H1 (cell line): Measurements from ENCODE around the gene SLC8A1. TPM values are rescaled to one million over a fixed set of nuclear protein-coding genes. Genes with fewer than 3 reads are reported as not detected.

ENCODE experiments used
- CTCF ChIA-PET: fragments of 300-600 bp; sonication (Branson Sonifier 250); formaldehyde crosslinking; loops from one replicate; lab custom pipeline; 2021; ENCODE audit not compliant: partially characterized antibody; lab: Charles Lee
- POLR2A ChIA-PET: fragments of 300-600 bp; sonication (Branson Sonifier 250); formaldehyde crosslinking; loops from one replicate; lab custom pipeline; 2021; ENCODE audit warnings: inconsistent platforms; ENCODE audit not compliant: partially characterized antibody; lab: Charles Lee
- DNase-seq, 2 experiments: peaks; one replicate each; pipeline versions ENCODE4 v3.0.0 to v3.0.0-alpha.2; 2010 to 2022; ENCODE audit warnings: low spot score in 2 of 2, low read depth in 1 of 2, mixed read lengths in 1 of 2
- FAIRE-seq: peaks from 2 replicates; lab custom pipeline; 2011; peaks lifted over from hg19 to GRCh38; lab: Jason Lieb, UNC
- H2AFZ ChIP-seq: 2 replicates; pipeline ENCODE4 v1.8.1; 2012; ENCODE audit warnings: low read length, inconsistent platforms
- H2AK5ac ChIP-seq: 2 replicates; pipeline ENCODE4 v1.6.1; 2013; ENCODE audit warnings: low read depth, low read length
- H2BK120ac ChIP-seq: replicated peaks from 2 replicates; pipeline ENCODE3; 2013; ENCODE audit warnings: low read depth, low read length, inconsistent platforms
- H2BK12ac ChIP-seq: 2 replicates; pipeline ENCODE4 v1.6.1; 2013; ENCODE audit warnings: low read depth, low read length
- H2BK15ac ChIP-seq: 2 replicates; pipeline ENCODE4 v1.6.1; 2013; ENCODE audit warnings: low read length
- H2BK20ac ChIP-seq: 2 replicates; pipeline ENCODE4 v1.6.1; 2013; ENCODE audit warnings: low read length
- H2BK5ac ChIP-seq: 2 replicates; pipeline ENCODE4 v1.6.1; 2013; ENCODE audit warnings: low read depth, low read length
- H3K14ac ChIP-seq: 2 replicates; pipeline ENCODE4 v1.6.1; 2013; ENCODE audit warnings: inconsistent platforms; ENCODE audit not compliant: insufficient read length
- H3K18ac ChIP-seq: 2 replicates; pipeline ENCODE4 v1.6.1; 2013; ENCODE audit warnings: low read length; ENCODE audit errors: extremely low read depth
- H3K23ac ChIP-seq: 2 replicates; pipeline ENCODE4 v1.6.1; 2013; ENCODE audit warnings: inconsistent platforms; ENCODE audit not compliant: insufficient read length
- H3K23me2 ChIP-seq: 2 replicates; pipeline ENCODE4 v1.6.1; 2013; ENCODE audit warnings: low read depth, low read length
- H3K27ac ChIP-seq: 2 replicates; pipeline ENCODE4 v1.6.1; 2011; ENCODE audit warnings: low read depth, low read length, inconsistent platforms
- H3K27me3 ChIP-seq, 4 experiments: replicated peaks in 1 of 4; 1 replicate in 1 of 4; 2 replicates in 3 of 4; pipeline versions ENCODE4 v1.6.1 to v1.8.1; 2011 to 2013; ENCODE audit warnings: low read length in 3 of 4, mild to moderate bottlenecking in 3 of 4, inconsistent platforms in 2 of 4, mixed read lengths in 2 of 4, moderate library complexity in 1 of 4; ENCODE audit not compliant: control insufficient read depth in 3 of 4, insufficient read depth in 3 of 4; ENCODE audit errors: extremely low read depth in 1 of 4
- H3K36me3 ChIP-seq, 4 experiments: 2 replicates each; pipeline versions ENCODE4 v1.6.1 to v1.8.1; 2011 to 2013; ENCODE audit warnings: mild to moderate bottlenecking in 4 of 4, low read length in 3 of 4, moderate library complexity in 2 of 4, control low read depth in 1 of 4, inconsistent platforms in 1 of 4; ENCODE audit not compliant: insufficient read depth in 4 of 4, control insufficient read depth in 2 of 4
- H3K4ac ChIP-seq: replicated peaks from 2 replicates; pipeline ENCODE3; 2013; ENCODE audit warnings: low read length, low read depth, mixed read lengths, inconsistent platforms; ENCODE audit not compliant: insufficient read length
- H3K4me1 ChIP-seq, 4 experiments: replicated peaks in 1 of 4; 1 replicate in 1 of 4; 2 replicates in 3 of 4; pipeline versions ENCODE4 v1.6.1 to v1.8.1; 2011 to 2013; ENCODE audit warnings: low read length in 3 of 4, inconsistent platforms in 2 of 4, mixed read lengths in 1 of 4; ENCODE audit not compliant: insufficient read depth in 4 of 4, control insufficient read depth in 3 of 4
- H3K4me2 ChIP-seq, 2 experiments: 2 replicates each; pipeline versions ENCODE4 v1.6.1 to v1.8.1; 2011 to 2013; ENCODE audit warnings: low read depth in 2 of 2, low read length in 2 of 2, control low read depth in 1 of 2, inconsistent platforms in 1 of 2, mild to moderate bottlenecking in 1 of 2; ENCODE audit not compliant: insufficient read depth in 1 of 2
- H3K4me3 ChIP-seq, 4 experiments: fragments of 200-600, 300-600 bp in 1 of 4; sonication (generic), shearing (Covaris generic), sonication (Bioruptor Twin) in 1 of 4; 2 replicates each; pipeline versions ENCODE4 v1.5.1 to v1.8.1; 2011 to 2016; ENCODE audit warnings: low read length in 4 of 4, low read depth in 3 of 4, control low read depth in 2 of 4, inconsistent platforms in 2 of 4, mild to moderate bottlenecking in 2 of 4, mixed read lengths in 1 of 4, moderate library complexity in 1 of 4; ENCODE audit not compliant: insufficient read depth in 2 of 4; ENCODE audit errors: extremely low read depth in 1 of 4
- H3K56ac ChIP-seq: replicated peaks from 2 replicates; pipeline ENCODE3; 2013; ENCODE audit warnings: low read depth, mild to moderate bottlenecking, mixed read lengths, low read length, inconsistent platforms; ENCODE audit not compliant: insufficient read length
- H3K79me1 ChIP-seq: 2 replicates; pipeline ENCODE4 v1.6.1; 2013; ENCODE audit warnings: low read depth, low read length, control low read depth
- H3K79me2 ChIP-seq, 2 experiments: 2 replicates each; pipeline versions ENCODE4 v1.6.1 to v1.8.1; 2012 to 2013; ENCODE audit warnings: low read length in 2 of 2, mild to moderate bottlenecking in 2 of 2, inconsistent platforms in 1 of 2; ENCODE audit not compliant: insufficient read depth in 2 of 2, control insufficient read depth in 1 of 2
- H3K9ac ChIP-seq, 4 experiments: replicated peaks in 1 of 4; 1 replicate in 1 of 4; 2 replicates in 3 of 4; pipeline versions ENCODE4 v1.6.1 to v1.8.1; 2011 to 2013; ENCODE audit warnings: low read depth in 3 of 4, low read length in 3 of 4, control low read depth in 2 of 4, mild to moderate bottlenecking in 2 of 4, moderate library complexity in 2 of 4, inconsistent platforms in 1 of 4; ENCODE audit errors: extremely low read depth in 1 of 4
- H3K9me3 ChIP-seq, 2 experiments: 2 replicates each; pipeline versions ENCODE4 v1.6.1 to v1.8.1; 2012 to 2013; ENCODE audit warnings: mild to moderate bottlenecking in 2 of 2, moderate library complexity in 2 of 2, control low read depth in 1 of 2, inconsistent platforms in 1 of 2, low read depth in 1 of 2, low read length in 1 of 2, mixed read lengths in 1 of 2; ENCODE audit not compliant: insufficient read depth in 2 of 2
- H4K20me1 ChIP-seq, 2 experiments: replicated peaks in 1 of 2; 2 replicates each; pipeline versions ENCODE3 to v1.8.1; 2011 to 2013; ENCODE audit warnings: inconsistent platforms in 2 of 2, low read length in 2 of 2, mild to moderate bottlenecking in 1 of 2; ENCODE audit not compliant: insufficient read depth in 2 of 2, control insufficient read depth in 1 of 2
- H4K5ac ChIP-seq: 2 replicates; pipeline ENCODE4 v1.6.1; 2013; ENCODE audit warnings: low read length, low read depth, mixed read lengths, inconsistent platforms; ENCODE audit not compliant: insufficient read length
- H4K8ac ChIP-seq: 2 replicates; pipeline ENCODE4 v1.8.0; 2013; ENCODE audit warnings: mild to moderate bottlenecking, moderate library complexity, low read length, inconsistent platforms; ENCODE audit not compliant: insufficient read depth; ENCODE audit errors: extremely low read depth
- H4K91ac ChIP-seq: replicated peaks from 2 replicates; pipeline ENCODE3; 2013; ENCODE audit warnings: low read length, mixed read lengths, inconsistent platforms; ENCODE audit not compliant: insufficient read length
- CBX5 ChIP-seq: fragments of 300-800, 300-1000 bp; sonication (generic); IDR thresholded peaks from 2 replicates; pipeline ENCODE4 v1.7.1; 2016; ENCODE audit warnings: antibody characterized with exemption, low read length, low read depth
- CREB1 ChIP-seq: IDR thresholded peaks from 2 replicates; pipeline ENCODE4 v1.6.1; 2012; ENCODE audit warnings: inconsistent platforms
- EZH2 ChIP-seq: fragments of 200-600 bp; sonication (generic); IDR thresholded peaks from 2 replicates; pipeline ENCODE4 v1.7.1; 2012; ENCODE audit warnings: low read depth, mild to moderate bottlenecking, moderate library complexity, low read length, inconsistent platforms; ENCODE audit not compliant: severe bottlenecking
- GTF2F1 ChIP-seq: IDR thresholded peaks from 2 replicates; pipeline ENCODE4 v1.6.1; 2012; ENCODE audit warnings: low read depth, low read length, improper control_type of control experiment, borderline replicate concordance
- SAP30 ChIP-seq: fragments of 300-600 bp; sonication (generic); IDR thresholded peaks from 2 replicates; pipeline ENCODE4 v1.7.1; 2012; ENCODE audit warnings: low read length, moderate library complexity, mild to moderate bottlenecking, inconsistent platforms; ENCODE audit not compliant: insufficient read depth, insufficient replicate concordance
- SIRT6 ChIP-seq: IDR thresholded peaks from one replicate; pipeline ENCODE4 v1.7.1; 2012; ENCODE audit warnings: low read length, inconsistent platforms
- SUZ12 ChIP-seq: fragments of 200-600 bp; sonication (generic); IDR thresholded peaks from 2 replicates; pipeline ENCODE4 v1.6.1; 2012; ENCODE audit warnings: mild to moderate bottlenecking, inconsistent platforms, low read length, moderate library complexity, mixed read lengths
- WGBS, 2 experiments: shearing (Covaris generic) in 1 of 2; methylation state at CpG; one replicate each; pipeline versions ENCODE4 v1.1.6 to v1.1.7; 2013 to 2015; ENCODE audit warnings: low lambda C conversion rate in 2 of 2, mixed read lengths in 2 of 2, inconsistent platforms in 1 of 2, low coverage in 1 of 2, missing lambda C conversion rate in 1 of 2; ENCODE audit not compliant: insufficient replicate concordance in 2 of 2, insufficient coverage in 1 of 2, insufficient read length in 1 of 2; ENCODE audit errors: extremely low coverage in 1 of 2, missing lambda C conversion rate in 1 of 2; 5-methylcytosine and 5-hydroxymethylcytosine counted together
- polyA plus RNA-seq, 7 experiments: library from polyadenylated mRNA; depleted of rRNA in 3 of 7; stranded (reverse) in 5 of 7; unstranded in 2 of 7; fragments of >200 nt in 5 of 7; fragments of 200-250 nt in 2 of 7; gene quantifications; 1 replicate in 5 of 7; 2 replicates in 1 of 7; 4 replicates in 1 of 7; pipeline versions ENCODE4 v1.2.1 to v1.2.3, GENCODE V29; 2011 to 2013; ENCODE audit warnings: missing spikeins in 2 of 7, mixed read lengths in 2 of 7
- total RNA-seq: library from RNA; stranded (reverse); fragmentation: NEBNext Ultra II Directional; extraction: Animal tissue kit (Norgen Biotek cat#: 25700); gene quantifications from 2 replicates; pipeline ENCODE4 v1.2.1, GENCODE V29; 2021

The SLC8A1 gene
- total and polyA plus RNA-seq, 2 of the 8 experiments (the other 6 are each of a cell fraction or from before 2014, with no cell fraction given), result 0.68 to 3.6 TPM

DNA sequence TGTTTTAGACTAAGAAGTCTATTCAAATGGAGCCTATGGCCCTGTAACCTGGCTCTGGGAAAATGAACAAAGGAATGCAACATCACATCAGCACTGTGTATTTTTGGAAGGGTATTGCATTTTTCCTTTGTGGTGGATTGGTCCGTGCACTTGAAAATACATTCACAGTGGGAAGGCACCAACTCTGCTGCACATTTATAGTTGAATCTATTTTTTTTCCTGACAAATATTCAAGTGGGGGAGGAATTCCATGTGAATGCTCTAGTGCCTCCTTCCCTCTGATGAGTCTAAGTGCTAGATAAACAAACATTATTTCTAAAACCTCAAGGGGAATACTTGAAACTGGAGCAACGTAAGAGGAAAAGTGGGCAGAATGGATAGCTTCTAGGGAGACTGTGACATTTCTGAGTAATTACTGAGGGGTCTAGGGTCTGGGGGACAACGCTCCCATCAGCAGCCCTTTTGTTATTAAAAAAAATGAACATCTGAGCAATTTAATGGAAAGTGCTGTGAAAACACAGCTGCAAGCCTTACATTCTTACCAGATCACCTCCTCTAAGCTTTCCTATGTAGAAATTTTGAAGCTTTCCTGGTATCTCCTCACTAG, 208.2 kb downstream of the SLC8A1 start:
- no peak overlapping the region for H2BK5ac ChIP-seq
- no peaks in the 10 kb centered on the region for H3K79me2 ChIP-seq
- no peak overlapping the region for H4K8ac ChIP-seq
- no peak overlapping the region for H3K56ac ChIP-seq
- no peaks in the 10 kb centered on the region for H3K36me3 ChIP-seq
- no peak overlapping the region for H2BK20ac ChIP-seq
- H3K4me1 ChIP-seq, result peaks cover 0 to 7% (median 0%) of the 10 kb centered on the region in 4 experiments; a peak in 2 of 7 replicates
- no peak overlapping the region for H2AFZ ChIP-seq
- no peak overlapping the region for H4K5ac ChIP-seq
- no peak overlapping the region for H3K27ac ChIP-seq
- no peaks in the 10 kb centered on the region for H3K79me1 ChIP-seq
- no peak overlapping the region for H3K4me3 ChIP-seq
- ChIA-PET CTCF (interaction anchor here (0.6 to 3.7 kb wide), 20 partner anchors 11 to 1220 kb away, joined by 3 to 29 read pairs (median 4); no protein-coding TSS in a partner anchor), POLR2A (no interaction called here)
- no peak overlapping the region for H4K91ac ChIP-seq
- no peaks in the 10 kb centered on the region for H3K27me3 ChIP-seq
- H3K9me3 ChIP-seq, result no peaks in the 10 kb centered on the region
- no peak overlapping the region for H3K4ac ChIP-seq
- no peak for FAIRE-seq
- H2BK120ac ChIP-seq, result no peak overlapping the region
- no peaks in the 10 kb centered on the region for H3K23me2 ChIP-seq
- no peak for DNase-seq
- no peak overlapping the region for H3K18ac ChIP-seq
- H3K9ac ChIP-seq, result no peak overlapping the region
- no peak overlapping the region for H2AK5ac ChIP-seq
- no peak overlapping the region for H2BK15ac ChIP-seq
- H3K4me2 ChIP-seq, result no peak overlapping the region
- 65% methylated on average over 3 of the region's 3 CpGs; no CpG with 5 or more reads in 1 of the 2 experiments for WGBS, 2 experiments
- no peaks in the 10 kb centered on the region for H4K20me1 ChIP-seq
- no peak overlapping the region for H3K14ac ChIP-seq
- no peak overlapping the region for H2BK12ac ChIP-seq
- H3K23ac ChIP-seq, result no peak overlapping the region
- TF ChIP-seq CBX5 (no peak), GTF2F1 (no peak), SAP30 (no peak), EZH2 (no peak), CREB1 (no peak), SIRT6 (no peak), SUZ12 (no peak)
